Ishikawa (cell line): ENCODE results near the gene AOC1.

ENCODE experiments used
- CEBPB ChIP-seq: IDR thresholded peaks from 2 replicates; pipeline ENCODE4 v1.6.1; 2012
- CREB1 ChIP-seq: IDR thresholded peaks from 2 replicates; pipeline ENCODE4 v1.6.1; 2012; ENCODE audit warnings: low read depth
- EGR1 ChIP-seq: IDR thresholded peaks from 2 replicates; pipeline ENCODE4 v1.6.1; 2012
- EP300 ChIP-seq: IDR thresholded peaks from 2 replicates; pipeline ENCODE4 v1.6.1; 2012; ENCODE audit warnings: borderline replicate concordance
- FOXM1 ChIP-seq: IDR thresholded peaks from 2 replicates; pipeline ENCODE4 v1.6.1; 2012; ENCODE audit warnings: low read depth, borderline replicate concordance
- NFIC ChIP-seq: IDR thresholded peaks from 2 replicates; pipeline ENCODE4 v1.6.1; 2012
- RAD21 ChIP-seq: IDR thresholded peaks from 2 replicates; pipeline ENCODE4 v1.6.1; 2012; ENCODE audit warnings: low read depth
- TAF1 ChIP-seq: IDR thresholded peaks from 2 replicates; pipeline ENCODE4 v1.6.1; 2012; ENCODE audit warnings: low read depth, mild to moderate bottlenecking
- TCF12 ChIP-seq: IDR thresholded peaks from 2 replicates; pipeline ENCODE4 v1.6.1; 2012; ENCODE audit warnings: low read depth
- TEAD4 ChIP-seq: IDR thresholded peaks from 2 replicates; pipeline ENCODE4 v1.6.1; 2012
- YY1 ChIP-seq: IDR thresholded peaks from 2 replicates; pipeline ENCODE4 v1.6.1; 2012; ENCODE audit warnings: low read depth
- ZBTB7A ChIP-seq: IDR thresholded peaks from 2 replicates; pipeline ENCODE4 v1.6.1; 2012; ENCODE audit warnings: low read depth
- TF ChIP-seq, protein P1 (sequence below): IDR thresholded peaks from 2 replicates; pipeline ENCODE4 v1.6.1; 2012; ENCODE audit warnings: low read depth, mild to moderate bottlenecking
- TF ChIP-seq, protein P2 (sequence below): IDR thresholded peaks from 2 replicates; pipeline ENCODE4 v1.6.1; 2012
- TF ChIP-seq, protein P3 (sequence below): IDR thresholded peaks from 2 replicates; pipeline ENCODE4 v1.6.1; 2012

Gene AOC1

DNA sequence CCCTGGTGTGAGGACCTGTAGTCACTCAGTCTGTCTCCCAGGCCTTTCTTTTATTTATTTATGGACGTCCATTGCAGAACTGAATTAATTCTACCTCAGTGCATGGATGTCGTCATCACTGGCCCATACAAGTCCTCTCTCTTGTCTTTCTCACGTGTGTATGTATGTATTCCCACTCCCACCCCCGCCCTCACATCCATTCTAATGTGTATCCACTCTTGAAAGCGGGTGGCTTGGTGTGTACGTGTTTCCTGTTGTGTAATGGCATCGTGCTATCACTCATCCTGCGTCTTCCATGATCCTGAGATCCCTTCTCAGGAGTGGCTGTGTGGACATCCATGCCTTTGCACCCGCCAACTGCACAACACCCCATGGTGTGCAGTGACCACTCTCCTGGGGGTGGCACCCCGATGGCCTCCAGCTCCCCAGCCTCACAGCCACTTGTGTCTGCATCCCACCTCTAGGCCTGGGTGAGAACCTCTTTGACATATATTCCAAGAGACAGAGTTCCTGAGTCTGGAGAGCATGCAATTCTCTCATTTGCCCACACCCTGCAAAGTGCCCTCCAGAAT is 3.0 kb upstream of the AOC1 start:
- TF ChIP-seq CEBPB (no peak), EP300 (no peak), NFIC (no peak), RAD21 (no peak), TCF12 (no peak), CREB1 (no peak), ZBTB7A (no peak), TAF1 (no peak), FOXM1 (no peak), YY1 (no peak), TEAD4 (no peak), EGR1 (no peak)
- TF ChIP-seq, protein P1, sequence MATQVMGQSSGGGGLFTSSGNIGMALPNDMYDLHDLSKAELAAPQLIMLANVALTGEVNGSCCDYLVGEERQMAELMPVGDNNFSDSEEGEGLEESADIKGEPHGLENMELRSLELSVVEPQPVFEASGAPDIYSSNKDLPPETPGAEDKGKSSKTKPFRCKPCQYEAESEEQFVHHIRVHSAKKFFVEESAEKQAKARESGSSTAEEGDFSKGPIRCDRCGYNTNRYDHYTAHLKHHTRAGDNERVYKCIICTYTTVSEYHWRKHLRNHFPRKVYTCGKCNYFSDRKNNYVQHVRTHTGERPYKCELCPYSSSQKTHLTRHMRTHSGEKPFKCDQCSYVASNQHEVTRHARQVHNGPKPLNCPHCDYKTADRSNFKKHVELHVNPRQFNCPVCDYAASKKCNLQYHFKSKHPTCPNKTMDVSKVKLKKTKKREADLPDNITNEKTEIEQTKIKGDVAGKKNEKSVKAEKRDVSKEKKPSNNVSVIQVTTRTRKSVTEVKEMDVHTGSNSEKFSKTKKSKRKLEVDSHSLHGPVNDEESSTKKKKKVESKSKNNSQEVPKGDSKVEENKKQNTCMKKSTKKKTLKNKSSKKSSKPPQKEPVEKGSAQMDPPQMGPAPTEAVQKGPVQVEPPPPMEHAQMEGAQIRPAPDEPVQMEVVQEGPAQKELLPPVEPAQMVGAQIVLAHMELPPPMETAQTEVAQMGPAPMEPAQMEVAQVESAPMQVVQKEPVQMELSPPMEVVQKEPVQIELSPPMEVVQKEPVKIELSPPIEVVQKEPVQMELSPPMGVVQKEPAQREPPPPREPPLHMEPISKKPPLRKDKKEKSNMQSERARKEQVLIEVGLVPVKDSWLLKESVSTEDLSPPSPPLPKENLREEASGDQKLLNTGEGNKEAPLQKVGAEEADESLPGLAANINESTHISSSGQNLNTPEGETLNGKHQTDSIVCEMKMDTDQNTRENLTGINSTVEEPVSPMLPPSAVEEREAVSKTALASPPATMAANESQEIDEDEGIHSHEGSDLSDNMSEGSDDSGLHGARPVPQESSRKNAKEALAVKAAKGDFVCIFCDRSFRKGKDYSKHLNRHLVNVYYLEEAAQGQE, result no peak
- TF ChIP-seq, protein P2, sequence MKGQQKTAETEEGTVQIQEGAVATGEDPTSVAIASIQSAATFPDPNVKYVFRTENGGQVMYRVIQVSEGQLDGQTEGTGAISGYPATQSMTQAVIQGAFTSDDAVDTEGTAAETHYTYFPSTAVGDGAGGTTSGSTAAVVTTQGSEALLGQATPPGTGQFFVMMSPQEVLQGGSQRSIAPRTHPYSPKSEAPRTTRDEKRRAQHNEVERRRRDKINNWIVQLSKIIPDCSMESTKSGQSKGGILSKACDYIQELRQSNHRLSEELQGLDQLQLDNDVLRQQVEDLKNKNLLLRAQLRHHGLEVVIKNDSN, result no peak
- TF ChIP-seq, protein P3, sequence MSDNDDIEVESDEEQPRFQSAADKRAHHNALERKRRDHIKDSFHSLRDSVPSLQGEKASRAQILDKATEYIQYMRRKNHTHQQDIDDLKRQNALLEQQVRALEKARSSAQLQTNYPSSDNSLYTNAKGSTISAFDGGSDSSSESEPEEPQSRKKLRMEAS, result no peak

DNA sequence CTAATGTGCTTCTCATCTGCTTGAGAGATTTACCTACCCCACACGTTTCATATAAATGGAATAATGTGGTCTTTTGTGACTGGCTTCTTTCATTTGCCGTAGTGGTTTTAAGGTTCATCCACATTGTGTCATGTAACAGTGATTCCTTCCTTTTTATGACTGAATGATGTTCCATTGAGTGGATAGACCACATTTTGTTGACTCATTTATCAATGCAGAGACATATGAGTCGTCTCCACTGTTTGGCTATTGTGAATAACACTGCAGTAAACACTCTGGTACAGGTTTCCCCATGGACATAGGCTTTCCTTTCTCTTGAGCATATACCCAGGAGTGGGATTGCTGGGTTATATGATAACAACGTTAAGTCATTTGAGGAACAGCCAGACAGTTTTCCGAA is 2.0 kb upstream of the AOC1 start:
- no peak for TF ChIP-seq TCF12
- TF ChIP-seq TAF1, result no peak
- no peak for TF ChIP-seq CEBPB
- TF ChIP-seq, protein P3, result no peak
- no peak for TF ChIP-seq FOXM1
- no peak for TF ChIP-seq ZBTB7A
- no peak for TF ChIP-seq YY1
- TF ChIP-seq NFIC, result no peak
- TF ChIP-seq RAD21, result no peak
- no peak for TF ChIP-seq EP300
- TF ChIP-seq, protein P1, result no peak

DNA sequence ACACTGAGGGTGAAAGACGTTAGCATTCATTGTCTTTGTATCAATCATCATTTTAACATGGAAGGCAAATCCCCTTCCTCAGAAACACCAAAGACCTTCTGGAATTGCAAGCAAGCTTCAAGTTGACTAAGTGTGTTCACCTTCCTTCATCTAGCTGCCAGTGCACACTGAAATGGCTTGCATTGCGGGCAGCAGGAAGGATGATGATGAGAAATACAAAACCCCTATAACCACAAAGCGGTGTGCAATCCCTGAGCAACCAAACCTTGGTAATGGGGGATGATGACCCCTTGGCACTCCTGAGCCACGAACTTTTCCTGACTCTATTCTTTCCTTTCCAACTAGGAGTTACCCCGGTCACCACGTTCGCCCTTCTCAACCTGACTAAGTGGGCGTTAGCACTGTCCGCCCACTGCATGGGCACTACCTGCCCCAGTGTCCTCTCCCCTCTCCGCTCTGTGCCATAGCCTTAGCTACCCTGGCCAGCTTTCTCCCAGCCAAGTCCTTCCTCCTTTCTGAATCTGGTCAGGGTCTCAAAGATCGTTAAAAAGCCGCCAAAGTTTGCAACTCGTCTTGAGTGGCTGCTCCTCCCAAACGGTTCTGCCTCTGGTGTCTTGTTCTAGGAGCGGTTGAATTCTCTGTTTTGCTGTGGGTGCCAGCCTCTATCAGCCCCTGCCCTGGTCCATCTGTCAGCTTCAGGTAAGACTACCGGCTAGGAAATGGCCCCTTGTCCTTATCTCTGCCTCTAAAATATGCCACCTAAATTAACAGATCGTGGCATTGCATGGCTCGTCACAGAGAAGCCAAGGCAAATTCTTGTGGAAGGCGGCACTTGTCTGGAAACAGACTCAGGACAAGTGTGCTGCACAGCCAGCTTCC is 586 bp upstream of the AOC1 start:
- TF ChIP-seq TEAD4 (no peak), TAF1 (no peak)

DNA sequence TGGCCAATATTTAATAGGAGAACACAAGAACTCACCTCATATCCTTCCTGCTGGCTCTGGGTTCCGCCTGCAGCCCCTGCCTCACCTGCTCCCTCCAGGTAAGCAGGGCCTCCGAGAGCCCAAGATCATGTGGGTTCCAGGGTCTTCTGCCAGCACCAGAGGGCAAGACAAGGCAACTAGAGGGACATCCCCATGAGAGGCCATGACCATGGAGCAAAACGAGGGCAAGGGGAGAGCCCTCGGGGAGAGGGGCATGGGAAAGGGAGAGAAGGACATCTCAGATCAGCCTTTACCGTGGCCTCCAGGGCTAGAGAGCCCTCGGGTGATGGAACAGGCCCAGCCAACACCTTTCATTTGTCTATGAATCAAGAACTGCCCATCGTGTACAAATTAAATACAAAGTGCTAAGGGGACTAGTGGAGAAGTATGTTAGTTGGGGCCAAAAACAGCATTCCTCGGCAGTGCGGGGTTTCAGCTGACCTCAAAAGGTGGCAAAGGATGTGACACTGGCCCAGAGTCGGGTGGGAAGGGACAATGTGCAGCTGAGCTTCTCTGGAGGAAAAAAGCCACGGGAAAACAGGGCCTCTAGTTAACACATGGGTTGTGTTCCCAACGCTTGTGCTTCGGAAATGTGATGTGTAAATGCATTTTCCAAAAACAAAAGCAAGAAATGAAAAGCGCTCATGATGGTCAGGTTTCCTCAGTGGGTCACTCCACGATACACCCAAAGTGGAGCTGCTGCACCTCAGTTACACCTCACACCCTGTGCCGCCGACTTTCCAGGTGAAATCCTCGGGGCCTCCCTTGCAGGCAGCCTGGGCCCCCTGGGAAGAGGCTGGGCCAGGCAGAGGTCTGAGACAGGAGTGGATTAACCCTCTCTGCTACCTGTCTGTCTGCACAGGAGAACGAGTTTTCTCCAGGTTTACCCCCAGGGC is 2.0 kb downstream of the AOC1 start:
- TF ChIP-seq, protein P2, result no peak
- no peak for TF ChIP-seq TEAD4
- TF ChIP-seq, protein P1, result no peak
- TF ChIP-seq, protein P3, result no peak
- no peak for TF ChIP-seq NFIC
- no peak for TF ChIP-seq CREB1
- TF ChIP-seq RAD21, result no peak
- TF ChIP-seq EGR1, result no peak
